Thymus (tissue), 11 donors: ENCODE data around the gene KMT2D. TPM values are rescaled to one million over a fixed set of nuclear protein-coding genes. Genes with fewer than 3 reads are reported as not detected.

Source experiments
- DNase-seq, 9 donors: peaks; one replicate each; pipeline ENCODE4 v3.0.0-alpha.2; 2013; ENCODE audit warnings: low spot score in 9 of 9, low read depth in 6 of 9, missing footprints in 1 of 9
- H3K27ac ChIP-seq, 2 donors: one replicate each; pipeline ENCODE4 v1.5.1; 2013; ENCODE audit warnings: control low read depth in 1 of 2, low read depth in 1 of 2, low read length in 1 of 2, mild to moderate bottlenecking in 1 of 2, moderate library complexity in 1 of 2
- H3K27me3 ChIP-seq, 2 donors: one replicate each; pipeline ENCODE4 v1.5.1; 2013; ENCODE audit warnings: low read length in 1 of 2; ENCODE audit not compliant: control insufficient read depth in 2 of 2, insufficient read depth in 1 of 2
- H3K36me3 ChIP-seq, 2 donors: one replicate each; pipeline ENCODE4 v1.5.1; 2013; ENCODE audit warnings: low read length in 1 of 2, mild to moderate bottlenecking in 1 of 2, moderate library complexity in 1 of 2; ENCODE audit not compliant: control insufficient read depth in 2 of 2, insufficient read depth in 2 of 2
- H3K4me1 ChIP-seq, 2 donors: one replicate each; pipeline ENCODE4 v1.5.1; 2013; ENCODE audit warnings: low read length in 2 of 2; ENCODE audit not compliant: control insufficient read depth in 2 of 2, insufficient read depth in 2 of 2
- H3K4me3 ChIP-seq, 2 donors: one replicate each; pipeline ENCODE4 v1.5.1; 2013; ENCODE audit warnings: low read length in 2 of 2, control low read depth in 1 of 2, mild to moderate bottlenecking in 1 of 2
- H3K9me3 ChIP-seq, 2 donors: one replicate each; pipeline ENCODE4 v1.5.1; 2013; ENCODE audit warnings: low read length in 1 of 2, mild to moderate bottlenecking in 1 of 2; ENCODE audit not compliant: control insufficient read depth in 2 of 2, insufficient read depth in 1 of 2
- WGBS: extraction: QIAGEN DNeasy Blood & Tissue Kit; methylation state at CpG from one replicate; pipeline ENCODE4 v1.1.7; 2013; 5-methylcytosine and 5-hydroxymethylcytosine counted together
- polyA plus RNA-seq: library from polyadenylated mRNA; stranded (reverse); fragments of 200-250 nt; gene quantifications from one replicate; pipeline ENCODE4 v1.2.3, GENCODE V29; 2013
- total RNA-seq: library from RNA; stranded (reverse); fragments of 120-200 nt; gene quantifications from one replicate; pipeline ENCODE4 v1.2.4, GENCODE V29; 2013
- donor health status: healthy.

Gene KMT2D
- total and polyA plus RNA-seq, 2 donors, result 13.3 to 37.4 TPM

- Histone ChIP-seq H3K4me1 (peaks cover 13 to 21% of the 10 kb centered on the region in 2 donors), H3K27me3 (no peaks in the 10 kb centered on the region), H3K27ac (no peak overlapping the region), H3K4me3 (no peak overlapping the region), H3K36me3 (peaks cover 43 to 49% of the 10 kb centered on the region in 2 donors), H3K9me3 (no peaks in the 10 kb centered on the region)
- no peak for DNase-seq
- 91% methylated on average over 6 of the region's 6 CpGs for WGBS
Measured at GRCh38 chr12:49020441-49020840, 40.2 kb downstream of the KMT2D start.

DNA sequence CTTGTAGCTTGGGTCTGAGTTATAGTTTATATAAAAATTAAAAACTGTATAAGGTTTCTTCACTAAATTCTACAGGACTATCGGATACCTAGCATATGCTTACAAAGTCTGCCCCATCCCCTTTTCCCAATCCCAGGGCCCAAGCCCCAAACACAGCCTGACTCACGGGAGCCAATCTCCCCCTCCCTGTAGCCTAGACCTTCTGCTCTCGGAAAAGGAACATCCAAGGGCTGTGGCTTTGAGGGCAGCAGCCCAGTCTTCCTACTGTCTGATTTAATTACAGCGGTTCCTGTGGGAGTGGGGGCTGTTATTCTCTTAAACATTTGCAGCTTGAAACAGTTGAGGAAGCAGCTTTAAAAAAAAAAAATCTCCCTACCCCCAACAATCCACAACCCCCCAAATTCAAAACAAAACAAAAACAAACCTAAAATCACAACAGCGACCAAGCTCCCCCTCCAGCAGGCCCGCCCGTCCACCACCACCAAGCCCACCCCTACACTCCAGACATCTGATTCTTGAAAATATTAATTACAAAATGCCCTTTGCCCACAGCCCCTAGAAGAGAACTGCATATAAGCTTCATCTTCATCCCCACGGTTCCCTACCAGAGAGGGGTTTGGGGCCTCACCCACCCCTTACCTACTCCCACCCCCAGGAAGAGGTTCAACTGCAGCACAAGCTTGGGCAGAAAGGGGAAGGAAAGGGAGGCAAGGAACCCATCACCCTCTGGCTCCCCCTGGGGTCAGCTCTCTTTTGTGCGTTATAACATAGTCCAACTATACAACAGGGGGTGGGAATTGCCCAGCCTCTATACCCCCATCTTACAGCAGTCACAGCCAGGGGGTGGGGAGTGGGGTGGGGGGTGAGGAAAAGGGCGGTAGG, 40.9 kb downstream of the KMT2D start:
- H3K27ac ChIP-seq, result peak overlapping the region in 1 of 2 donors; percentile 96
- WGBS, result 44% methylated on average over 10 of the region's 10 CpGs
- peaks cover 13 to 21% of the 10 kb centered on the region in 2 donors for H3K4me1 ChIP-seq
- no peaks in the 10 kb centered on the region for H3K9me3 ChIP-seq
- H3K27me3 ChIP-seq, result no peaks in the 10 kb centered on the region
- DNase-seq, result peak in 2 of 9 donors; percentile 35 to 59
- peak overlapping the region in 1 of 2 donors; percentile 88 for H3K4me3 ChIP-seq
- H3K36me3 ChIP-seq, result peaks cover 38 to 41% of the 10 kb centered on the region in 2 donors

- peak overlapping the region; percentile 80 to 88 for H3K4me3 ChIP-seq
- no peaks in the 10 kb centered on the region for H3K27me3 ChIP-seq
- H3K4me1 ChIP-seq, result peaks cover 13 to 21% of the 10 kb centered on the region in 2 donors
- no peak for DNase-seq
- peaks cover 33 to 35% of the 10 kb centered on the region in 2 donors for H3K36me3 ChIP-seq
- WGBS, result 3% methylated on average over 8 of the region's 8 CpGs
- H3K27ac ChIP-seq, result peak overlapping the region; percentile 95 to 96
- H3K9me3 ChIP-seq, result no peaks in the 10 kb centered on the region
Measured at GRCh38 chr12:49019120-49019430, 41.5 kb downstream of the KMT2D start.

GRCh38 chr12:49018261-49019119, 42.1 kb downstream of the KMT2D start, which contains the start of gene PRKAG1:
PRKAG1 (minus strand) TSS chr12:49018776; CDS start chr12:49018740, 36 bp downstream.
- WGBS, result under 1% methylated on average over 59 of the region's 59 CpGs
- Histone ChIP-seq H3K36me3 (peaks cover 27 to 29% of the 10 kb centered on the region in 2 donors), H3K27me3 (no peaks in the 10 kb centered on the region), H3K4me1 (peaks cover 13 to 21% of the 10 kb centered on the region in 2 donors), H3K4me3 (peak within 1 kb of the TSS; percentile 80 to 88), H3K9me3 (no peaks in the 10 kb centered on the region), H3K27ac (peak within 1 kb of the TSS; percentile 95 to 96)
- peak; percentile 86 to 98 (median 96) for DNase-seq

DNA sequence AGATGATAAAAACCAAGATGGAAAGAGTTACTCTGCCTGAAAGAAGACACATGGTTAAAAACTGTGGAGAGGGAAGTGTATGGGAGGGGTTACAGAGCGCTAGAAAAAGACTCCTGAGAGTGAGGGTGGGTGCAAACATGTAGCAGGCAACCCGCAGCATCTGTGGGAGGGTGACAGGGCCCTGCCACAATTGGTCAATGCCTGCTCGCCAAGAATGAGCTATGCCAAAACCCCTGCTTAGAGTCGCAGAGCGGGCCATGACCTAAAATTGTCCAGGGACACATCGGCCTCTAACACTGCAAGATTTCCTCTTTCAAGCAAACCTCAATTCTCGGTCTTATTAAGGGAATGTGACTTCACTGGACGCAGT, 42.7 kb downstream of the KMT2D start:
- under 1% methylated on average over 8 of the region's 8 CpGs for WGBS
- H3K27ac ChIP-seq, result peak overlapping the region; percentile 95 to 96
- DNase-seq, result peak in 1 of 9 donors; percentile 16
- peaks cover 24 to 26% of the 10 kb centered on the region in 2 donors for H3K36me3 ChIP-seq
- no peaks in the 10 kb centered on the region for H3K9me3 ChIP-seq
- no peaks in the 10 kb centered on the region for H3K27me3 ChIP-seq
- peaks cover 13 to 21% of the 10 kb centered on the region in 2 donors for H3K4me1 ChIP-seq
- H3K4me3 ChIP-seq, result peak overlapping the region; percentile 80 to 88

DNA sequence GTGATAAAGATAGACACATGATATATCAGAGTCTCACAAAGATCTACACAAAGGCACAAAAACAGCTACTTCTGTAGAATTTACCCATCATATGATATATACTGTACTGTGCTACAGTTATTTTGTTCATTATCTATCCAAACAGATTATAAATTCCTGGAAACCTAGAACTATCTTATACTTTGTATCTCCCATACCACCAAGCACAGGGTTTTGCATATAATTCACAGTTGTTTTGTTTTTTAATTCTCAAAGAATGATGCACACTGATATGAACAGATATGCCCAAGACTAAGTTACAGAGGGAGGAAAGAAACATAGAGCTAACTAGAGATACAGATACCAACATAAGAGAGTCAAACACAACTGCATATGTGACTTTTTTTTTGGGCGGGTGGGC, 45.4 kb downstream of the KMT2D start:
- Histone ChIP-seq H3K27ac (no peak overlapping the region), H3K36me3 (peaks cover 15 to 16% of the 10 kb centered on the region in 2 donors), H3K27me3 (no peaks in the 10 kb centered on the region), H3K4me3 (no peak overlapping the region), H3K4me1 (peaks cover 13 to 21% of the 10 kb centered on the region in 2 donors), H3K9me3 (no peaks in the 10 kb centered on the region)
- WGBS, result 100% methylated on average over 1 of the region's 1 CpG
- DNase-seq, result no peak

DNA sequence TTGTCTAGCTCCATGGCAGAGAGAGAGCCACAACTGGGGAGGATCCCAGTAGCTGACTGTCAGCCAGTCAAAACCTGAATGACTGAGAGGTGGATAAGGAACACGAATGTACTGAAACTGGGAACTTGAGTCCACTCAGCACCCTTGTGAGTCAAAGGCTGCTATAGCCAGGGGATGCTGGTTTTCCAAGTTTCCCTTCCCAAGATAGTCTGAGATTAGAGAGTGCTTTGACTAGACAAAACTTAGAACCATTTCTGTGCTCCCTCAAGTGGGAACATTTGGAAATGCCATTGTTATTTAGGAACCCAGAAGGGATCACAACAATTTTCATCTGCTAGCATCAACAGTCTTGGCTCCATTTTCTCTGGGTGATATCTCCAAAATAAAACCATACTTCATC, 46.0 kb downstream of the KMT2D start:
- Histone ChIP-seq H3K27ac (no peak overlapping the region), H3K36me3 (peaks cover 18% of the 10 kb centered on the region in 2 donors), H3K4me1 (peaks cover 12 to 15% of the 10 kb centered on the region in 2 donors), H3K27me3 (no peaks in the 10 kb centered on the region), H3K9me3 (no peaks in the 10 kb centered on the region), H3K4me3 (no peak overlapping the region)
- no peak for DNase-seq
- WGBS, result 96% methylated on average over 1 of the region's 1 CpG

GRCh38 chr12:49013428-49013827, 47.2 kb downstream of the KMT2D start:
- no peak overlapping the region for H3K4me3 ChIP-seq
- no peaks in the 10 kb centered on the region for H3K9me3 ChIP-seq
- H3K27ac ChIP-seq, result no peak overlapping the region
- no peaks in the 10 kb centered on the region for H3K27me3 ChIP-seq
- H3K36me3 ChIP-seq, result peaks cover 18 to 26% of the 10 kb centered on the region in 2 donors
- H3K4me1 ChIP-seq, result peaks cover 8 to 10% of the 10 kb centered on the region in 2 donors
- DNase-seq, result no peak
- WGBS, result 98% methylated on average over 3 of the region's 3 CpGs

- DNase-seq, result no peak
- peaks cover 18 to 29% of the 10 kb centered on the region in 2 donors for H3K36me3 ChIP-seq
Measured at GRCh38 chr12:49012739-49013138, 47.9 kb downstream of the KMT2D start.

More at GRCh38 chr12:49012739-49013138, 47.9 kb downstream of the KMT2D start:
- Histone ChIP-seq H3K4me3 (no peak overlapping the region), H3K4me1 (peaks cover 3 to 6% of the 10 kb centered on the region in 2 donors), H3K9me3 (no peaks in the 10 kb centered on the region), H3K27me3 (no peaks in the 10 kb centered on the region), H3K27ac (no peak overlapping the region)
